OCI-LY7 (cell line): ENCODE data around the gene KRT39.

Experiments used
- CTCF ChIP-seq: fragments of 200-600 bp; sonication (generic); conservative IDR thresholded peaks from 2 replicates; pipeline ENCODE4 v1.5.1; 2014; ENCODE audit warnings: mild to moderate bottlenecking, antibody characterized with exemption, low read length, moderate library complexity, mixed read lengths
- EZH2phosphoT487 ChIP-seq: fragments of 200-600 bp; sonication (generic); IDR thresholded peaks from 2 replicates; pipeline ENCODE4 v1.6.1; 2018; ENCODE audit warnings: low read depth, borderline replicate concordance, mild to moderate bottlenecking, mixed run types, antibody characterized with exemption, low read length, moderate library complexity, mixed read lengths

DNA sequence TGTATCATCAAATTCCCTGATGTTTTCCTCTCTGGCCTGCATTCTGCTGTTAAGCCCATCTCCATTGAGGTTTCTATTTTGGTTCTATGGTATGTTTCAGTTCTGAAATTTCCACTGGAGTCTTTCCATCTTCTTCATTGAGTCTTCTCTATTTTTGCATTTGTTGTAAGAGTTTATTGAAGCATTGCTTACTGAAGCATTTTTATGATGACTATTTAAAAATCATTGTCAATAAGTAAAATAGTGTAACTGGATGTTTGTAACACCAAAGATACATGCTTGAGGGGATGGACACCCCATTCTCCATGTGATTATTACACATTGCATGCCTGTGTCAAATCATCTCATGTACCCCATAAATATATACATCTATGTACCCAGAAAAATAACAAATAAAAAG lies 8.8 kb upstream of the KRT39 start:
- TF ChIP-seq CTCF (no peak), EZH2phosphoT487 (no peak)
